ENCODE results near the gene TIMM13. TPM values are rescaled to one million over a fixed set of nuclear protein-coding genes. Genes with fewer than 3 reads are reported as not detected.

The TIMM13 gene
- total and polyA plus RNA-seq, 4 donors: 27.2 to 103 (median 80.8) TPM

DNA sequence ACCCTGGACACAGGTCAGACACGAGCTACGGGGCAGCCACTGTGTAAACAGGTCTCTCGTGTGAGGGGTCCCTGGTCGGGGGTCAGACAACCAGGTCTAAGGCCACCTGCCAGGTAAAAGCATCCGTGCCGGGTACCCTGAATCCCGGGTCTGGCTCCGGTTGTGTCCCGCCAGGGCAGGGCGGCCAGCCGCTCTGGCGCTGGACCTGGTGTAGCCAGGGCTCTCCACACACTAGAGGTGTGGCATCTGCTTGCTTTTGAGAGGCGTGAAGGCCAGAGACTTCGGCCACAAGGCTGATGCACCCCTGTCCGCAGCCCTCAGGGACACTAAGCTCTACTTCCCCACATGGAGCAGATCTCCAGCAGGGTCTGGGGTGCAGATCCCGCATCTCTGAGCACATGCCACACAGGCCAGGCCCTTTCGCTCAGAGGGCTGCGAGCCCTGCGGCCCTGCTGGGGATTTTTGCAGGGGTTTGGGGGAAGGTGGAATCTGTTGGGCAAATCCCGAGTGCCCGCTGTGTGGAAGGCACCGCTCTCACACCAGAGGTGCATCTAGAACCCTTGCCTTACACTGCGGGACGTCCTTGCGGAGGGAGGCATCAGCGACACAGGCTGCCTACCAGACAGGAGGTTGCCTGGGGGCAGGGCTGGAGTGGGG is 13.8 kb upstream of the TIMM13 start:
- 97 to 98% methylated on average over 25 to 26 of the region's 26 CpGs for WGBS, 2 donors

DNA sequence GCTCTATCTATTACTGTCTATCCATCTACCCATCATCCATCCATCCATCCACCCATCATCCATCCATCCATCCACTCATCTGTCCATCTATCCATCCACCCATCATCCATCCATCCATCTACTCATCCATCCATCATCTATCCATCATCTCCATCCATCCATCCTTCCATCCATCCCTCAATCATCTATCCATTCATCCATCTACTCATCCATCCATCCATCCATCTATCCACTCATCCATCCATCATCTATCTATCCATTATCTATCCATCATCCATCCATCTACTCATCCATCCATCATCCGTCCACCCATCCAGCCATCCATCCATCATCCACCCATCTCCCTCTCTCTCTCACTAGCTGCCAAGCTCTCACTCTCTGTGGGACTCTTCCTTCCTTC is 13.1 kb upstream of the TIMM13 start:
- no peak for ATAC-seq (ENCODE audit: insufficient read depth, low FRiP score)

More for the DNA sequence above, 13.8 kb upstream of the TIMM13 start:
- ATAC-seq (ENCODE audit: insufficient read depth, low FRiP score): no peak
- Histone ChIP-seq H3K4me1 (ENCODE audit: control insufficient read depth in 5 of 5, insufficient read depth in 5 of 5, low read length in 5 of 5) (no peaks in the 10 kb centered on the region), H3K27me3 (ENCODE audit: control insufficient read depth in 3 of 3, insufficient read depth in 3 of 3, low read length in 2 of 3) (no peaks in the 10 kb centered on the region), H3K27ac (ENCODE audit: low read depth in 1 of 2, low read length in 1 of 2) (no peak overlapping the region), H3K4me3 (no peak overlapping the region), H3K36me3 (ENCODE audit: control insufficient read depth in 4 of 4, insufficient read depth in 4 of 4, low read length in 4 of 4) (peaks cover 7 to 45% (median 20%) of the 10 kb centered on the region in 4 donors), H3K9me3 (ENCODE audit: control insufficient read depth in 4 of 4, insufficient read depth in 3 of 4, low read length in 3 of 4) (no peaks in the 10 kb centered on the region), H3K9ac (ENCODE audit: insufficient read depth in 1 of 2, low read length in 2 of 2) (no peak overlapping the region)
- DNase-seq: no peak
- TF ChIP-seq, protein P1, sequence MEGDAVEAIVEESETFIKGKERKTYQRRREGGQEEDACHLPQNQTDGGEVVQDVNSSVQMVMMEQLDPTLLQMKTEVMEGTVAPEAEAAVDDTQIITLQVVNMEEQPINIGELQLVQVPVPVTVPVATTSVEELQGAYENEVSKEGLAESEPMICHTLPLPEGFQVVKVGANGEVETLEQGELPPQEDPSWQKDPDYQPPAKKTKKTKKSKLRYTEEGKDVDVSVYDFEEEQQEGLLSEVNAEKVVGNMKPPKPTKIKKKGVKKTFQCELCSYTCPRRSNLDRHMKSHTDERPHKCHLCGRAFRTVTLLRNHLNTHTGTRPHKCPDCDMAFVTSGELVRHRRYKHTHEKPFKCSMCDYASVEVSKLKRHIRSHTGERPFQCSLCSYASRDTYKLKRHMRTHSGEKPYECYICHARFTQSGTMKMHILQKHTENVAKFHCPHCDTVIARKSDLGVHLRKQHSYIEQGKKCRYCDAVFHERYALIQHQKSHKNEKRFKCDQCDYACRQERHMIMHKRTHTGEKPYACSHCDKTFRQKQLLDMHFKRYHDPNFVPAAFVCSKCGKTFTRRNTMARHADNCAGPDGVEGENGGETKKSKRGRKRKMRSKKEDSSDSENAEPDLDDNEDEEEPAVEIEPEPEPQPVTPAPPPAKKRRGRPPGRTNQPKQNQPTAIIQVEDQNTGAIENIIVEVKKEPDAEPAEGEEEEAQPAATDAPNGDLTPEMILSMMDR (IDR thresholded peaks at IDR 0.05; ENCODE audit: control extremely low read depth, extremely low read depth): no peak

DNA sequence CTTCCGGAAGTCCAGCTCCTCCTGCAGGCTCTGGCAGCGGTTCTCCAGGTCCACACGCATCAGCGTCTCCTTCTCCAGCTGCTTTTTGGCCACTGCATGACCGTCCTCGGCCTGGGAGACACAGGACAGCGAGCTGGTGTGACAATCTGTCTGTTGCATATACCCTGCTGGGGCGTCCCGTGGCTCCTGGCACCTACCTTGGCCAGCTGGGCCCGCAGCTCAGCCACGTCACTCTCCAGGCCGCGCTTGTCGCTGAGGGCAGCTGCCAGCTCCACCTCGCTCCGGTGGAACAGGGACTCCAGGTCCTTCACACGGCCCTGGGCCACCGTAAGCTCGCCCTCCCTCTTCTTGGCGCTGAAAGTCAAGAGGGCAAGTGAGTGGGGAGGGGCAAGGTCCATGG is 10.8 kb upstream of the TIMM13 start:
- TF ChIP-seq, protein P1 (IDR thresholded peaks at IDR 0.05; ENCODE audit: control extremely low read depth, extremely low read depth): no peak
- 95 to 97% methylated on average over 20 of the region's 20 CpGs for WGBS, 2 donors

More for the DNA sequence above, 13.1 kb upstream of the TIMM13 start:
- Histone ChIP-seq H3K27ac (ENCODE audit: low read depth in 1 of 2, low read length in 1 of 2) (no peak overlapping the region), H3K4me3 (no peak overlapping the region), H3K27me3 (ENCODE audit: control insufficient read depth in 3 of 3, insufficient read depth in 3 of 3, low read length in 2 of 3) (no peaks in the 10 kb centered on the region), H3K9ac (ENCODE audit: insufficient read depth in 1 of 2, low read length in 2 of 2) (peak overlapping the region in 1 of 2 donors; percentile 53), H3K4me1 (ENCODE audit: control insufficient read depth in 5 of 5, insufficient read depth in 5 of 5, low read length in 5 of 5) (no peaks in the 10 kb centered on the region), H3K9me3 (ENCODE audit: control insufficient read depth in 4 of 4, insufficient read depth in 3 of 4, low read length in 3 of 4) (no peaks in the 10 kb centered on the region), H3K36me3 (ENCODE audit: control insufficient read depth in 4 of 4, insufficient read depth in 4 of 4, low read length in 4 of 4) (peaks cover 7 to 45% (median 20%) of the 10 kb centered on the region in 4 donors)
- TF ChIP-seq, protein P1 (IDR thresholded peaks at IDR 0.05; ENCODE audit: control extremely low read depth, extremely low read depth): no peak
- 93 to 100% methylated on average over 1 of the region's 1 CpG for WGBS, 2 donors
- no peak for DNase-seq

More for the DNA sequence above, 10.8 kb upstream of the TIMM13 start:
- Histone ChIP-seq H3K4me3 (no peak overlapping the region), H3K27ac (ENCODE audit: low read depth in 1 of 2, low read length in 1 of 2) (no peak overlapping the region), H3K9ac (ENCODE audit: insufficient read depth in 1 of 2, low read length in 2 of 2) (no peak overlapping the region), H3K4me1 (ENCODE audit: control insufficient read depth in 5 of 5, insufficient read depth in 5 of 5, low read length in 5 of 5) (no peaks in the 10 kb centered on the region), H3K27me3 (ENCODE audit: control insufficient read depth in 3 of 3, insufficient read depth in 3 of 3, low read length in 2 of 3) (no peaks in the 10 kb centered on the region), H3K9me3 (ENCODE audit: control insufficient read depth in 4 of 4, insufficient read depth in 3 of 4, low read length in 3 of 4) (no peaks in the 10 kb centered on the region), H3K36me3 (ENCODE audit: control insufficient read depth in 4 of 4, insufficient read depth in 4 of 4, low read length in 4 of 4) (peaks cover 5 to 47% (median 18%) of the 10 kb centered on the region in 4 donors)
- DNase-seq (no peak), ATAC-seq (ENCODE audit: insufficient read depth, low FRiP score) (no peak)

Measured in lung (tissue), 12 donors.